D721Med (cell line): ENCODE data around the gene SMURF2.

ENCODE experiments used
- DNase-seq: peaks from one replicate; pipeline ENCODE4 v3.0.0; 2011; ENCODE audit warnings: low spot score; ENCODE audit not compliant: insufficient read length
- FAIRE-seq: peaks from 2 replicates; lab custom pipeline; 2011; peaks lifted over from hg19 to GRCh38; lab: Jason Lieb, UNC
- TF ChIP-seq, protein P1 (sequence below): IDR thresholded peaks from 2 replicates; pipeline ENCODE4 v1.5.1; 2012; ENCODE audit warnings: mild to moderate bottlenecking, control low read depth; ENCODE audit not compliant: insufficient read depth; ENCODE audit errors: missing control alignments

SMURF2 gene

DNA sequence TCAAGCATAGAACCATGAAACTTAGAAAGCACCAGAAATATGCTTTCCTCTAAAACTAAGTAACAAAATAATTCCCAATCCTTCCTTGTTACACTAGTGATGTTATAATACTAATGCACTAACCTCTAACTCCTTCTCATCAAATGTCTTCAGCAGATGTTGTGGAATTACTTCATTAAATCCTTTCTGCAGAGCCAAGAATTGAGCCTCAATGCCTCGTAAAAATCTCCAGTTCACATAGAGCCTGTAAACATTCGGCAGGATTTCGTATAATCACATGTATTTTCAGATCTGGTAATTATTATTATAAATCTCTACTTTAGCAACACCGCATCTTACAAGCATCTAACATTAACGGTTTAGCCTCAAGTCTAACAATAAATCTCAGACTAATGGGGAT, 110.6 kb downstream of the SMURF2 start:
- FAIRE-seq = no peak
- TF ChIP-seq, protein P1, sequence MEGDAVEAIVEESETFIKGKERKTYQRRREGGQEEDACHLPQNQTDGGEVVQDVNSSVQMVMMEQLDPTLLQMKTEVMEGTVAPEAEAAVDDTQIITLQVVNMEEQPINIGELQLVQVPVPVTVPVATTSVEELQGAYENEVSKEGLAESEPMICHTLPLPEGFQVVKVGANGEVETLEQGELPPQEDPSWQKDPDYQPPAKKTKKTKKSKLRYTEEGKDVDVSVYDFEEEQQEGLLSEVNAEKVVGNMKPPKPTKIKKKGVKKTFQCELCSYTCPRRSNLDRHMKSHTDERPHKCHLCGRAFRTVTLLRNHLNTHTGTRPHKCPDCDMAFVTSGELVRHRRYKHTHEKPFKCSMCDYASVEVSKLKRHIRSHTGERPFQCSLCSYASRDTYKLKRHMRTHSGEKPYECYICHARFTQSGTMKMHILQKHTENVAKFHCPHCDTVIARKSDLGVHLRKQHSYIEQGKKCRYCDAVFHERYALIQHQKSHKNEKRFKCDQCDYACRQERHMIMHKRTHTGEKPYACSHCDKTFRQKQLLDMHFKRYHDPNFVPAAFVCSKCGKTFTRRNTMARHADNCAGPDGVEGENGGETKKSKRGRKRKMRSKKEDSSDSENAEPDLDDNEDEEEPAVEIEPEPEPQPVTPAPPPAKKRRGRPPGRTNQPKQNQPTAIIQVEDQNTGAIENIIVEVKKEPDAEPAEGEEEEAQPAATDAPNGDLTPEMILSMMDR = no peak
- no peak for DNase-seq

DNA sequence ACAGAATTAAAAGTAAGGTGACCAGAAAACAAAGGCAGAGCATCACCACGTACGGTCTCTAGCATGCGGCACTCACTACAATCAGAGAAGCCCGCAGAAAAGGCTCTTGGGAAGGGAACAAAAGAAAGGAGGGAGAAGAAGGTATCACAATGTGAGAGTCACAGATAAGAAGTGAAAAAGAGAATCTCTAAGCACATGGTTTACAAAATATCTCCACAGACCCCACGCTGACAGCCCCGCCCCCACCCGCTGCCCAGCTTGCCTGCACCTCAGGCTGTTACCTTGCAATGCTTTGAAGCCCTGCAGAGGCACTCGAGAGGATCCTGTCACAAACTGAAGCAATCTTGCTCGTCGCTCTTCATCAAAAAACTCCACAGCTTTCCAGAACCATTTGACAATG, 114.8 kb downstream of the SMURF2 start:
- TF ChIP-seq, protein P1 = no peak
- DNase-seq (no peak), FAIRE-seq (no peak)

DNA sequence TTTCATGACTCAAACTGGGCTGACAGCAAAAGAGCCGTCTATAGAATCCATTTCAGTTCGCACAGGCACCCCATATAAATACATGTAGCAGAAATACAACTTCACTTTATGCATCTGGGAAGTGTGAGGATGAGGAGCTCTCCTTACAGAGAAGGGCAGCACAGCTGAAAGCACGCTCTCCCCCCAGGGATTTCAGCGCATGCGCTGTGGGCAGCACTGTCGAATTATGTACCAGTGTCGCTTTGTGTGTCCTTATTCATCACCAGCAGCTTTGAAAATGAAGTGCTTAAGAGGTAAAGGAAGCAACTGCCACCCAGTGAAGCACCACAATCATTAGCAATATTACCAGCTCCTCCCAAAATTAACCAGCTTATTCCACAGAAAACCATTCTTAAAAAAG, 115.4 kb downstream of the SMURF2 start:
- TF ChIP-seq, protein P1 = no peak
- no peak for FAIRE-seq
- no peak for DNase-seq

DNA sequence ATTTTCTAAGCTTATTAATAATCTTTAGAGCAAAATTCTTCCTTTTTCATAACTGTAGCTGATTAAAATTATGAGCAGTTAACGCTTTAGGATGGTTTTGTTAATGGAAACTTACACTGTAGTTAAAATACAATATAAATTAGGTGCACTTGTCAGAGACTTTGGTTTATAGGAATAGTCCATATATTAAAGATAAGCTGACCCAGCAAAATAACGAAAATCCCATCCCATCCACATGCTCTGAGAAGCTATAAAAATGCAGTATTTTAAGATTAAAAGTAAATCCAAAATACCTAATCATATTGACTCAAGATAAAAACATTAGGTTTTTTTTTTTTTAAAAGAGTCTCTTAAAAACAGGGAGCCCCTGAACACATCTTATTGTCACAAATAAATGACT, 117.4 kb downstream of the SMURF2 start:
- TF ChIP-seq, protein P1 = no peak
- no peak for DNase-seq
- no peak for FAIRE-seq

DNA sequence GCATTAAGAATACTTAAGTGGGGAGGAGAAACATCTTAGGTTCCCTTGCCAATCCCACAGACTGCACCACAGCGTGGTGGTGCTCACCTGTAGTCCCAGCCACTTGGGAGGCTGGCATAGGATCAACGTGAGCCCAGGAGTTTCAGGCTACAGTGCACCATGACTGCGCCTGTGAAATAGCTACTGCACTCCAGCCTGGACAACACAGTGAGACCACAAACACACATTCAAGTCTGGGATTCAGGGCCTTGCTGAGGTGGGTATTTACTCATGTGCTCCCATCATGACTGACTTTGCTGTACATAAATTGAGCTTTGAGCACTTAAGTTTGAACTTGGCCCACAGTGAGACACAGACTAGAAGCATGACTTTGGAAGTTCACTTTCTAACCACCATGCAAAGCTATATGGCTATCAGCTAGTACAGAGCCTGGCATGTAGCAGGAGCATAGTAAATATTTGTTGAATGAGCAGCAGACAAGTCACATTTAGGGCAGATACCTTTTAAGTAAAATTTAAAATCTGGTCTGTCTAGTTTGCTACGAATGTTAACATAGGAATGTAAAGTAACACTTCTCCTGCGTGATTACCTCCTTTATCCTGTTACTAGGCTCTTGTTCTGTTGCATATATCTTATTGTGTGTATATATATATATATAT, 121.9 kb downstream of the SMURF2 start:
- DNase-seq (no peak), FAIRE-seq (no peak)
- TF ChIP-seq, protein P1 = no peak

DNA sequence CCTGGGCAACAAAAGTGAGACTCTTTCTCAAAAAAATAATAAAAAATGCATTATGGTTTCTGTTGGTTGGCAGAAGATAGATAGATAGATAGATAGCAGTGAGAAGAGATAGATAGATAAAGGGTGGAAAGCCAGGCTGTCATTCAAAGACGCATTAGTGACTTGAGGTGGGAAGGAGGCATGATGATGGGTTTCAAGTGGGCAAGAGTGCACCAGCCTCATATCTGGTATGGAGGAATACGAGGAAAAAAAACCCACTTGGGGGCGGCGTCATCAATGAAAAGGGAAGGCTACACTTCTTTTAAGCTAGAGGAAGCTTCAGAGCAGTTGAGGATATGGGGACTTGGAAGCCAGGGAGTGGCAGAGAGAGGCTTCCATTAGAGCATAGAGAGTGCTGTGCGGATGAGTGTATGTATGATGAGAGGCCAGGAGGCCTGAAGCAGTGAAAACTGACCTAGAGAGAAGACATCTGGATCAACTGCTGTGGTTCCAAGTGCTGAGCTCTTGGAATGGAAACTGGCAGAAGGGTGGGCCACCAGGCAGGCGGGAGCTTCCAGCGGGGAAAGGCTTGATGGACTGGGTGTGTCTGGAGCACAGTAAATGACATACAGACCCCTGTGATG, 123.5 kb downstream of the SMURF2 start:
- DNase-seq = no peak
- no peak for FAIRE-seq
- TF ChIP-seq, protein P1 = no peak

DNA sequence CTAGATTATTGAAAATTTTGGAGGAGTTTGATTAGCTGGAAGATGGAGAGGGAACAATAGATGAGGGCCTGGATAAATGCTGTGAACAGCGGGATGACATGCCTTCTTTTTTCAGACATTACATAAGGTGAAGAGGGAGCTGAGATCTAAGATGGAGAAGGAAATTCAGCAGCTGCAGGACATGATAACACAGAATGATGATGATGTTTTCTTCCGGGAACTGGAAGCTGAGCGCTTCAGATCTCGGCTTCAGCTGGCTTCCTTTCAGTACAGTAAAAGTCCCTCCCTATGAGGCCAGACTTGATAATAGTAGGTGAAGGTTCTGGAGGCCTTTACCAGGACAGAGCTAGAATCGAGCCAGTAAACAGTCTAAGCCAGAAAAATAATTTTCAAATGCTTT, 124.6 kb downstream of the SMURF2 start:
- TF ChIP-seq, protein P1 = no peak
- DNase-seq = no peak
- FAIRE-seq = no peak
